GM18508 (cell line): ENCODE results near the gene COL4A2.

ENCODE experiments used
- ATAC-seq: cut with Tn5 transposase; IDR thresholded peaks from one replicate; pipeline ENCODE4 v1.9.1; 2021; ENCODE audit warnings: moderate number of reproducible peaks; ENCODE audit not compliant: insufficient read depth, unreplicated experiment

Gene COL4A2

GRCh38 chr13:110464556-110465333 is 157.7 kb downstream of the COL4A2 start:
- ATAC-seq: no peak

DNA sequence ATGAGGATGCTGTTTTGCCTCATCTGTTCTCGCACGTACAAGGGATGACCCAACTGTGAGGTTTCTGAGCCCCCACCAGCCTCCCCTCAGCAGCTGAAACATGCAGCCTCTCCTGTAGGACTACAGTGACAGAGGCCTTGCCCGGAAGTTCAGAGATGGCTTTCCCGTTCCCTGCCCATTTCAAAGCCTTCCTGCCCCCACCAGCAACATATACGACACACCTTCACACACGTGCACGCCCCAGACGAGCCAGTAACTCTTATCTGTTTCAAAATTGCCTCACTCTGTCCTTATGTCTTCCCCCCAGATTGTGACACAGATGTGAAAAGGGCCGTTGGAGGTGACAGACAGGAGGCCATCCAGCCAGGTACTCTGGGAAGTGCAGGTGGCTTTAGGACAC is 158.6 kb downstream of the COL4A2 start:
- ATAC-seq: no peak

- no peak for ATAC-seq
Observed at GRCh38 chr13:110466266-110466915, 159.3 kb downstream of the COL4A2 start.

DNA sequence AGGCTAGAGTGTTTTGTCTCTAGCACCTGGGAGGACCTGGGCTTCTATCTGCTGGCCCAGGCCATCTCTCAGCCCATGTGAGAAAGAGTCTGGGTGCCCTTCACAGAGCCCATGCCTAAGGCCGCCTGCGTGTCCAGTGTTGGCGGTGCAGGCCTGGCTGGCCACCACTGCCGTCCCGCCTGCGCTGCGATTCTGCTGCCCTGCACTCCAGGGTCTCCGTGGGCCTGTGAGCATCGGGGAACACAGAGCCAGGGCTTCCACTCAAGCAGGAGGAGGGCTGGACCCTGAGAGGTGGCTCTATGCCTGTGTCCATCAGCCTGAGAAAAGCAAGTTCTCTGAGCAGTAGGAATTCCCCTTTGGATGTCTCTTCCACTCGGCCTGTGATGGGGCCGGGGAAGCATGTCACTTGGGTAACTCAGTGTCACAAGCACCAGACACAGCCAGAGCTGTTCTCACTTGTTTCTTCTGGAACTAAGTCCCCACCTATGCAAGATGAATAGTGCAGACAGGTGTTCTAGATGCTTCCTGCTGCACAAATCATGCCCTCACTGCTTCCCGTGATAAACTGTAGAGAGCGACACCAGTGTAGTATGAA is 160.5 kb downstream of the COL4A2 start:
- no peak for ATAC-seq

DNA sequence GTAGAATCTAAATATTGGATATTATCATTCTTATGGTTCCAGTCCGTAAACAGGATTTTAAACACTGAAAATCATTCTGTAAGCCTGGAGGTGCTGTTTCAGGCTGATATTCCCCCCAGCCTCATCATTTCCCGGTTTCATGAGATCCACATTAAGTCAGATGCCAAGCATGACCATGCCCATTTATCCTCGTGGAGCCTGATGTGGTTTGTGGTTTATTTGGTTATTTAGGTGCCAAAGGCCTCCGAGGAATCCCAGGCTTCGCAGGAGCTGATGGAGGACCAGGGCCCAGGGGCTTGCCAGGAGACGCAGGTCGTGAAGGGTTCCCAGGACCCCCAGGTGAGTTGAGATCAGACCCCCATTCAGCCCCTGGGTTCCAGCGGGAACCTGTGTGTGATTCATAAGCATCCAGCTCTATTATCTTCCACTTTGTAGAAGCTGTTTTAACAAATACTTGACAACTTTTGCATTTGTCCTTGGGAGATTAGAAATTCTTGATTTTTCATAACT is 162.0 kb downstream of the COL4A2 start:
- no peak for ATAC-seq

- ATAC-seq: no peak
Observed at GRCh38 chr13:110469597-110469996, 162.5 kb downstream of the COL4A2 start.

DNA sequence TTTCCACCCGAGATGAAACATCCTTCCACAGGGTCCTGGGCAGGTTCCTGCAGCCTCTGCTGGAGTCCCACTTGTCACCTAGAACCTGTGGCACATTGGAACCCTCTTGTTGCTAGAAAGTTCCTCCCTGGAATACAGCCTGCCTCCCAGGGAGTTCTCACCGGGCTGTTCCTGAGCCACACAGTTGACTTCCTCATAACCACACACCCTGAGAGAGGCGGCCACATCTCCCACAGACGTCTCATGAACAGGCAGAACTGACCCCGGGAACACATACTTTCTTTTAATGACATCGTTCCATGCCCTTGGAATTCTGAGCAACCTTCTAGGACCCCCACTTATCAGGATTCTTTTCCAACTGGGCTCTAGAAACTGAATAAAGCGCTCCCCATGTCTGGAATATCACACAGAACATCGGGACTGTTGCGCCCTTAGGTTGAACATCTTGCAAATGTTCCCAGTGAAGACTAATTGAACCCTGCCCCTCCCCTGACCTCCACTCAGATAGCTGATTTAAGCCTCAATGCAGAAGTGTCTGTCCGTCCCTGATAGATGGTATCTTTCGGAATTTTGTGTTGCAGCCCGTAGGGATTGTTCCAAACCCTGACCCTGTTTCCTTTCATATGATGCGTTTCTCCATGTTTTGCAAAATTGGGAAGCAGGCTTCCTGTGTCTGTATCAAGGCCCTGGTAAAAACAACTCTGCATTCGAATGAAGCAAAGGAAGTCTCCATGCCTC is 163.4 kb downstream of the COL4A2 start:
- no peak for ATAC-seq

DNA sequence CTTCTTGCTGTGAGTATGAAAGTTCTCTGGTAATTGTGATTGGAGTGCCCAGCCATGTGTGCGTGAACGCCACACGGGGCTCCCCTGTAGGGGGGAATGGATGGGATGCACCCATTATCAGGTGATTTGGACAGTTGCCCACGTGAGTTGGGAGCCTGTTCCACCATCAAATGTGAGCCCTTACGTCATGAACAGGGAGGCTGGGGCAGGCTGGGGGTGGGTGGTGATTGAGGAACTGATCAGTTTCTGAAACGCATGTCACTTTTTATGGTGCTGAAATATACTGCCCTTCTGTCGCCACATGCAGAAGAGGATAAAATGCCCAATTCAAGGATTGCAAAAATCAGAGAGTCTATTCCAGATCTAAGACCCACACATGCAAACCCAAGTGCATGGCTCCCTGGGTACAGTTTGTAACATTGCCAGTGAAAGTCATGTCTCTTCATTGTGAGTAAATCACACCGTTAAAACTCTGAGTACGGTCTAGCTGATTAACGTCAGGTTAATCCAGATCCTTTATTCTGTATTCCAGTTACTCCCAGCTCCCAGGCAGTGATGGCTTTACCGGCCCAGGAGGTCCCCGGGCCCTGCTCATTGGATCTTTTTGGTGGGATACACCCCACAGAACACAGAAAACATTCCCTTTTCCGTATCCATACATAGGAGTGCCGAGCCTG is 164.2 kb downstream of the COL4A2 start:
- ATAC-seq: peak; percentile 32

DNA sequence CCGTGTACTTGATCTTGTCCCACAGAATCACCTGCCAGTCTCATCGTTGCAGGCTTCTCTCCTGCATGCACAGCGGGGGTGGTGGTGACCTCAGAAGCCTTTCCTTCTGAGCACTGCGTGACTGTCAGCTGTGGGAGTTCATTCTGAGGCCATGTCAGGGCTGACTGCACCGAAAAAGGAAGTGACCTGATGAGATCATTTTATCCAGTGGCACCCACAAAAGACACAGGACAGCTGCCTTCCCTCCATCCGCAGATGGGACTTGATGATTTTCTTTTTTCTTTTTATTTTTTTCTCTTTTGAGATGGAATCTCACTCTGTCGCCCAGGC is 164.7 kb downstream of the COL4A2 start:
- peak; percentile 98 for ATAC-seq

- no peak for ATAC-seq
Observed at GRCh38 chr13:110472904-110473563, 165.9 kb downstream of the COL4A2 start.

- no peak for ATAC-seq
Observed at GRCh38 chr13:110474713-110475112, 167.6 kb downstream of the COL4A2 start.

DNA sequence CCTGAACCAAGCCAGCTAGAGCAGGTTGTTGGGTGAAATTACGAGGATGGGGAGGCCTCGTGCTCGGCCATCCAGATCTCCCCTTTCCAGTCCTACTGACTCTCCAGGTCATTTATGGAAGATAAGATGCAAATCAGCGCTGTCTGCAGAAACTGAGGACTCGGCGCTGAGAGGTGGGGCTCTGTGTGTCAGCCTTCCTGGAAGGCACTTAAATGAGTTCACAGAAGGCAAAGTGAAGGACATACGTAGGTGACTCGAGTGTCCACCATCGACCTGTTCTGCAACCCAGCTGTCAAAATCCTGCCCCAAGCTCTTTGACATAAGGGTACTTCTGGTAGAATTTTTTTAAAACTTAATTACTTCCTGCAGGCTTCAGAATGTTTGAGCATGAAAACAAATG is 168.0 kb downstream of the COL4A2 start:
- no peak for ATAC-seq

DNA sequence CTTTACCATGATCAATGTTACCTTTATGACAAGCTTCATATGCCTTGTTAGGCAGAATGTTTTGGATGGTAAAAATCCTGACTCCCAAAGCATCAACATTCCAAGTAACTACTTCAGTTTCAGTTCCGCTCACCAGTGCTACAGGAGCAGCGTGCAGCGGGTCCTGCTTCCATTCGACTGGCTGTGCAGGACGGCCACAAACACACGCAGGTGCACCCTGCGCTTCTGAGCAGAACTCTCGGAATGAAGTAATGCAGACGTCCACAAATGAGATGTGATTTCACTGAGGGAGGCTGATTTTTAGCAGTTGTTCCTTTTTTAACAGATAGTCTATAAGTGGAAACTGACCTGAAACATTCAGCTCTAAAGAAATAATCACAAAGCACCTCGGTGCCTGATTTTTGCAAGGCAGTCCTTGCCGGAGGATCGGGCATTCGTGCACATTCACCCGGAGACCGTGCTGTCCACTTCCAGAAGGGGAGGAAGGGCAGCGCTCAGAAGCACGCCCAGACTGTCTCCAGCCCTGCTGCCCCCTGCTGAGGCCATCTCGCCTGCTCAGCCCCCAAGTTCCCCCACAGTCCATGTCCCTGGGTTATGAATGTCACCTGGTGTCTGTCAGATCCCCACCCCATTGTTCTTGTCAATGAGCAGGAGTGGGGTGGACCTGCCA is 168.6 kb downstream of the COL4A2 start:
- no peak for ATAC-seq

- ATAC-seq: no peak
Observed at GRCh38 chr13:110476220-110476617, 169.1 kb downstream of the COL4A2 start.

GRCh38 chr13:110477706-110478245 is 170.7 kb downstream of the COL4A2 start:
- ATAC-seq: no peak

GRCh38 chr13:110478405-110479214 is 171.5 kb downstream of the COL4A2 start:
- ATAC-seq: no peak

GRCh38 chr13:110479215-110479545 is 172.1 kb downstream of the COL4A2 start:
- ATAC-seq: no peak

DNA sequence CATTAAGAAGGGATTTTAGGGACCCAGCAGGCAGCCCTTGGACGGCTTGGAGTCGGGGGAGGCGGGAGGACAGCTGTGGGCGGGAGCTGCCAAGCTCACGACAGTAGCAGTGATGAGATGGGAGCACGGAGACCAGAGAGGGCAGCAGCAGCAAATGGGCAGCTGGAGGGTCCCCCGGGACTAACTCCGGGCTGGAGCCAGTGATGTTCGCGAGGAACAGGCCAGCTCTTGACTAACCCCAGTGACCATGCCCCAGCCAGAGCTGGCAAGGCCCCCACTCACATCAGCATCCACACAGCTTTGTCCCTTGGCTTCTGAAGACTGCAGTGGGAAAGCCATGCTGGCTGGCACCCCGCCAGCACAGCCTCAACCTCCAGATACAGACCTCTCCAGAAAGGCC is 172.6 kb downstream of the COL4A2 start:
- ATAC-seq: no peak
